HG03175 (cell line): Measurements from ENCODE around the gene ATP1A2.
A peak's percentile ranks its signal among the peaks of the same experiment; 100 is the strongest.

ENCODE experiments used
- ATAC-seq: cut with Tn5 transposase; IDR thresholded peaks from one replicate; pipeline ENCODE4 v1.9.1; 2021; ENCODE audit warnings: mild to moderate bottlenecking, moderate library complexity; ENCODE audit not compliant: unreplicated experiment

The ATP1A2 gene

GRCh38 chr1:160115545-160116282, at the start of gene ATP1A2:
Gene ATP1A2, plus strand, starts transcription at chr1:160115759. Its CDS starts 103 bp downstream, at chr1:160115862.
- ATAC-seq: no peak

- ATAC-seq: no peak
Observed at GRCh38 chr1:160066829-160067745, 48.5 kb upstream of the ATP1A2 start.

GRCh38 chr1:160068225-160068624, 47.3 kb upstream of the ATP1A2 start:
- ATAC-seq: no peak

- no peak for ATAC-seq
Observed at GRCh38 chr1:160069460-160070231, 45.9 kb upstream of the ATP1A2 start, which contains the start of gene KCNJ10. Gene KCNJ10, minus strand, starts transcription at chr1:160070160. Its CDS starts 27,628 bp downstream, at chr1:160042532.

DNA sequence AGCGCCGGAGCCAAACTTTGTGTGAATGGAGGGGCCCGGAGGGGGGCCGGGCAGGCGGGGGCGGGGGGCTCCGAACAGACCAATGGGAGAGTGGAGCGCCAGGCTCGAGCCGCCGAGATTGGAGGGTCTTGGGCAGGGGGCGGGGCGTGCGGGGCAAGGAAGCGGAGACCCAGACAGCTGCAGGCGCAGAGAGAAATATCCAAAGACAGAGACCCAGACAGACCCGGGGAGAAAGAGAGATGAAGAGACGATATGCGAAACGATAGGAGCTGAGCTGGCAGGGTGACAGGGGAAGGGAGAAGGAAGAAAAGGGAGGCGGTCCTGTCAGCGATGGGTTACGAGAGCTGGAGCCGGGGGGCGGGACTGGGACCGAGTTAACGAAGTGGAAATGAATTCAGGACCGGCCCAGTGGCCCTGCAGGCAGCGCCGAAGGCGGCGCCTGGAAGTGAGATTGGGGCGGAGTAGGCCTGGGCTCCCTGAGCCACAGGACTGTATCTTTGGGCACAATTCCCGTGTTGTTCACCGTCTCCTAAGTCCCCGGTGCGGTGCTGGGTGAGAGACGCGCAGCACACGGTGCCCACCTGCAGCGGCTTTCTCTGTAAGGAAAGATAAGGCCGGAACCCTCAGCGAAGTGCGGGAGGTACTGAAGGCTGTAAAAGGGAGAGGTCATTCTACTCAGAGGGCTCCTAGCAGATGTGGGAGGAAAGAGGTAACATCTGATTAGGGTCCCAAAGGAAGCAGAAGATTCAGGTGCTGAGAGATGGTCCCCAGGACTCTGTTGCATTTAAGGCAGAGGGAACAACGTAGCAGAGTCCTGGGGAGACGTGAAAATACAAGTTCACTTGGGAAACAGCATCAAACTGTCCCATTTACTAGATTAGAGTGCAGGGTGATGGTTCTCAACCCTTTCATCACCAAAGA, 45.1 kb upstream of the ATP1A2 start:
- no peak for ATAC-seq

- no peak for ATAC-seq
Observed at GRCh38 chr1:160071289-160071688, 44.3 kb upstream of the ATP1A2 start.

DNA sequence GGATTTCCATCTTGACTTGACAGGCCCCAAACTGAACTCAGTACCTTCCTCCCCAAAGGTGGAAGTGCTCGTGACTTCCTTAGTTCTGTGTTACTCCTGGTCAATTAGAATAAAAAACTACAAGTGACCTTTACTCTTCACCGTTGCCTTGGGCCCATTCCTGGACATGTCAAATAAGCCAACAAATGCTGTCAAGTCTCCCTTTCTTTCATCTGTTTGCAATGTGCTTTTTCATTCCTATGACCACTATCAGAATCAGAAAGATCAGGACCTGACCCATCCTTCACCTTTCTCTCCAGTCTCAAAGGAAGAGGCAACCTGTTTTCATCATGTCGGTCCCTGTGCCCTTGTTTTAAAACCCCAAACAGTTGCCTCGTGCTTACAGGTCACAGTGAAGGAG, 40.7 kb upstream of the ATP1A2 start:
- ATAC-seq: no peak

- ATAC-seq: no peak
Observed at GRCh38 chr1:160075836-160076235, 39.7 kb upstream of the ATP1A2 start.

- ATAC-seq: no peak
Observed at GRCh38 chr1:160076295-160076694, 39.3 kb upstream of the ATP1A2 start.

GRCh38 chr1:160077486-160077885, 38.1 kb upstream of the ATP1A2 start:
- ATAC-seq: no peak

- peak; percentile 70 for ATAC-seq
Observed at GRCh38 chr1:160078512-160079195, 36.9 kb upstream of the ATP1A2 start.

DNA sequence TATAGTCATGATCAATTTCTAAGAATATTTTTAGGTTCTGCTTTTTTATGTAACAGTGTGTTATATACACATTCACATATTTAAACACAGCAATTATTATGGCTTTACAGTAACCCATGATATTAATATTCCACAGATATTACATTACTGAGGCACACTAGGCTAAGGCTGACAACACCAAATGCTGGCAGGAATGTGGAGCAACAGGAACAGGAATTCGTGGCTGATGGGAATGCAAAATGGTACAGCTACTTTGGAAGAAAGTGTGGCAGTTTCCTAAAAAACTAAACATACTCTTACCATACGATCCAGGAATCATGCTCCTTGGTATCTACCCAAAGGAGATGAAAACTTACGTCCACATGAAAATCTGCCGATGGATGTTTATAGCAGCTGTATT, 36.1 kb upstream of the ATP1A2 start:
- ATAC-seq: no peak

GRCh38 chr1:160080381-160081100, 35.0 kb upstream of the ATP1A2 start:
- ATAC-seq: no peak

- ATAC-seq: no peak
Observed at GRCh38 chr1:160081261-160081936, 34.2 kb upstream of the ATP1A2 start, which contains the start of gene KCNJ9. Gene KCNJ9, plus strand, starts transcription at chr1:160081538. Its CDS starts 2,493 bp downstream, at chr1:160084031.

DNA sequence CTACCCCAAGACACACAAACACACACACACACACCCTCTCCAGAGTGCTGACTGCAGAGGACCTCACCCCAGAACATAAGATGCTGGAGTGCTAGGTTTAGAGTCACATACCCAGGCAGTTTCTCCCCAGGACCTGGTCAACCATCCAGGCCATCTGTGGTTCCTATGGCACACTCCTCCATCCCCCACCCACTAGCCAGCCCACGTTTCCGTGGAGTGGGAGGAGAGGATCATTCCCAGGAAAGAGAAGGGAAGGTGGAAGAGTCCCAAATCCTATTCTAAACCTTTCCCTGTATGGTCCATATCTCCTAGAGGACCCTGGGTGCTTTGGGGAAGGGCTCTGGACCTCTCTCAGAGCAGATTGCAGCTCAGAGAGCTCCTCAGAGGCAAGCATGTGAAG, 33.1 kb upstream of the ATP1A2 start:
- no peak for ATAC-seq

- ATAC-seq: no peak
Observed at GRCh38 chr1:160082926-160083325, 32.6 kb upstream of the ATP1A2 start.

GRCh38 chr1:160083968-160084770, 31.4 kb upstream of the ATP1A2 start:
- peak; percentile 65 for ATAC-seq
